ENCODE results near the gene DENND5A. TPM values are rescaled to one million over a fixed set of nuclear protein-coding genes. Genes with fewer than 3 reads are reported as not detected.

The DENND5A gene
- total and polyA plus RNA-seq, 2 donors (not counting 1 experiment from before 2014, with no cell fraction given), result 41.3 to 66.5 TPM

DNA sequence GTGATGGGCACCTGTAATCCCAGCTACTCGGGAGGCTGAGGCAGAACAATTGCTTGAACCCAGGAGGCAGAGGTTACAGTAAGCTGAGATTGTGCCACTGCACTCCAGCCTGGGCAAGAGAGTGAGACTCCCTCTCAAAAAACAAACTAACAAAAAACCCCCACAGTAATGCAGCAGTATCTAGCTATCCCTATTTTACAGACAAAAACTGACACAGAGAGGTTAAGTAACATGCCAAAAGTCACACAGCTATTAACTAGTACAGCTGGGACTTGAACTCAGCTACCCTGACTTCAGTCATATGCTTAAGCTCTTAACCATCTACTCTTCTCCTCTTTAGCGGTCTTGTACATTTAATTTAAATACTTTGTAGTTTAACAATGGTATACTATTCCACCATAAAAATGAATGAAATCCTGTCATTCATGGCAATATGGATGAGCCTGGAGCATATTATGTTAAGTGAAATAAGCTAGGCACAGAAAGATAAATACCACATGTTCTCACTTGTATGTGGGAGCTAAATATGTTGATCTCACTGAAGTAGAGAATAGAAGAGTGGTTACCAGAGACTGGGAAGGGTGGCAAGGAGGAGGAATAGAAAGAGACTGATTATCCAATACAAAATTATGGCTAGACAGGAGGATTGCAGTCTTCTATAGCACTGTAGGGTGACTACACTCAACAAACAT lies 82.8 kb downstream of the DENND5A start:
- Histone ChIP-seq H3K9ac (ENCODE audit: low read length) (no peak overlapping the region), H3K27ac (ENCODE audit: low read length in 2 of 2) (no peak overlapping the region), H3K36me3 (replicated peaks in 1 of 2; ENCODE audit: control extremely low read depth in 1 of 2, control insufficient read depth in 1 of 2, extremely low read depth in 1 of 2, insufficient read depth in 2 of 2, low read length in 1 of 2) (peaks cover 11 to 13% of the 10 kb centered on the region in 2 experiments), H3K4me1 (ENCODE audit: control insufficient read depth in 2 of 2, insufficient read depth in 2 of 2, low read length in 2 of 2) (no peaks in the 10 kb centered on the region), H4K20me1 (ENCODE audit: control insufficient read depth, insufficient read depth, low read length, poor library complexity, severe bottlenecking) (no peaks in the 10 kb centered on the region), H3K27me3 (replicated peaks in 1 of 4; ENCODE audit: control extremely low read depth in 1 of 4, control insufficient read depth in 3 of 4, insufficient read depth in 4 of 4, low read length in 3 of 4) (no peaks in the 10 kb centered on the region), H3K79me2 (ENCODE audit: control insufficient read depth, insufficient read depth, low read length) (no peaks in the 10 kb centered on the region), H3K4me2 (replicated peaks; ENCODE audit: low read depth, low read length, poor library complexity, severe bottlenecking) (no peak overlapping the region), H2AFZ (ENCODE audit: insufficient read depth, low read depth, low read length, poor library complexity, severe bottlenecking) (no peak overlapping the region), H3K4me3 (ENCODE audit: control extremely low read depth in 1 of 5, extremely low read depth in 1 of 5, insufficient read depth in 1 of 5, low read depth in 2 of 5, low read length in 4 of 5) (no peak overlapping the region), H3K9me3 (ENCODE audit: control extremely low read depth in 1 of 3, control insufficient read depth in 2 of 3, insufficient read depth in 1 of 3, low read length in 2 of 3) (no peaks in the 10 kb centered on the region)
- 100% methylated on average over 1 of the region's 2 CpGs for WGBS (ENCODE audit: insufficient coverage)
- POLR2A ChIA-PET, result no interaction called here
- DNase-seq (no peak), ATAC-seq (ENCODE audit: low read depth) (no peak)
- intact Hi-C loops (cut with micrococcal nuclease), result no loop called here
- TF ChIP-seq EZH2 (IDR thresholded peaks at IDR 0.05; ENCODE audit: borderline replicate concordance, insufficient read depth, low read depth, low read length, poor library complexity, severe bottlenecking), result no peak
- TF ChIP-seq, protein P1, sequence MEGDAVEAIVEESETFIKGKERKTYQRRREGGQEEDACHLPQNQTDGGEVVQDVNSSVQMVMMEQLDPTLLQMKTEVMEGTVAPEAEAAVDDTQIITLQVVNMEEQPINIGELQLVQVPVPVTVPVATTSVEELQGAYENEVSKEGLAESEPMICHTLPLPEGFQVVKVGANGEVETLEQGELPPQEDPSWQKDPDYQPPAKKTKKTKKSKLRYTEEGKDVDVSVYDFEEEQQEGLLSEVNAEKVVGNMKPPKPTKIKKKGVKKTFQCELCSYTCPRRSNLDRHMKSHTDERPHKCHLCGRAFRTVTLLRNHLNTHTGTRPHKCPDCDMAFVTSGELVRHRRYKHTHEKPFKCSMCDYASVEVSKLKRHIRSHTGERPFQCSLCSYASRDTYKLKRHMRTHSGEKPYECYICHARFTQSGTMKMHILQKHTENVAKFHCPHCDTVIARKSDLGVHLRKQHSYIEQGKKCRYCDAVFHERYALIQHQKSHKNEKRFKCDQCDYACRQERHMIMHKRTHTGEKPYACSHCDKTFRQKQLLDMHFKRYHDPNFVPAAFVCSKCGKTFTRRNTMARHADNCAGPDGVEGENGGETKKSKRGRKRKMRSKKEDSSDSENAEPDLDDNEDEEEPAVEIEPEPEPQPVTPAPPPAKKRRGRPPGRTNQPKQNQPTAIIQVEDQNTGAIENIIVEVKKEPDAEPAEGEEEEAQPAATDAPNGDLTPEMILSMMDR (IDR thresholded peaks at IDR 0.05), result no peak
- CTCF ChIA-PET, result interaction anchor here (1.0 kb wide), 1 partner anchor 45 kb away, joined by 3 read pairs; no protein-coding TSS in a partner anchor
- Mint-ChIP-seq H3K9me3 (ENCODE audit: insufficient read depth) (no peaks in the 10 kb centered on the region), H3K27ac (no peak overlapping the region), H3K4me3 (no peak overlapping the region), H3K4me1 (no peaks in the 10 kb centered on the region), H3K27me3 (no peaks in the 10 kb centered on the region)

DNA sequence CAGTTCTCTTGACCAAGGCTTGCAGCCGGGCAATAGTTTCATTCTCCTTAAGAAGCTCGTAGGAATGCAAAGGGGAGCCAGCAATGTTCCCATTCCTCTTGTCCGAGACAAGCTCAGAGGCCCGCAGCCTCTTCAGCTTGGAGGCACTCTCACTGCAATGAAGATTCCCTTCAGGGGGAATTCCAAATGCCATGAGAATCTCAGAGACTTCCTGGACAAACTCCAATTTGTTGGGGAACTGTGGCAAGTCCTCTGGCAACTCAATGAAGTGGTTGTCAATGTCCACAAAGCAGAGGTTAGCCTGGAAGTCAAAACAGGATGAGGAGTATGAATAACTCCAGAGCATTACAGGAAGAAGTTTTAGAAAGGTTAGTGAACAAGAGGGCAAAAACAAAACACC lies 84.4 kb downstream of the DENND5A start:
- peaks cover 9 to 24% of the 10 kb centered on the region in 2 experiments for H3K36me3 ChIP-seq (replicated peaks in 1 of 2; ENCODE audit: control extremely low read depth in 1 of 2, control insufficient read depth in 1 of 2, extremely low read depth in 1 of 2, insufficient read depth in 2 of 2, low read length in 1 of 2)
- no peak overlapping the region for H3K27ac ChIP-seq (ENCODE audit: low read length in 2 of 2)
- no peaks in the 10 kb centered on the region for H4K20me1 ChIP-seq (ENCODE audit: control insufficient read depth, insufficient read depth, low read length, poor library complexity, severe bottlenecking)
- ATAC-seq (ENCODE audit: low read depth), result no peak
- H3K79me2 ChIP-seq (ENCODE audit: control insufficient read depth, insufficient read depth, low read length), result no peaks in the 10 kb centered on the region
- Mint-ChIP-seq H3K4me3 (no peak overlapping the region), H3K27ac (no peak overlapping the region), H3K9me3 (ENCODE audit: insufficient read depth) (no peaks in the 10 kb centered on the region), H3K27me3 (no peaks in the 10 kb centered on the region), H3K4me1 (no peaks in the 10 kb centered on the region)
- TF ChIP-seq, protein P1 (IDR thresholded peaks at IDR 0.05), result no peak
- TF ChIP-seq EZH2 (IDR thresholded peaks at IDR 0.05; ENCODE audit: borderline replicate concordance, insufficient read depth, low read depth, low read length, poor library complexity, severe bottlenecking), result no peak
- H3K9ac ChIP-seq (ENCODE audit: low read length), result no peak overlapping the region
- no peaks in the 10 kb centered on the region for H3K27me3 ChIP-seq (replicated peaks in 1 of 4; ENCODE audit: control extremely low read depth in 1 of 4, control insufficient read depth in 3 of 4, insufficient read depth in 4 of 4, low read length in 3 of 4)
- intact Hi-C loops (cut with micrococcal nuclease), result no loop called here
- no peaks in the 10 kb centered on the region for H3K4me1 ChIP-seq (ENCODE audit: control insufficient read depth in 2 of 2, insufficient read depth in 2 of 2, low read length in 2 of 2)
- no peak overlapping the region for H3K4me3 ChIP-seq (ENCODE audit: control extremely low read depth in 1 of 5, extremely low read depth in 1 of 5, insufficient read depth in 1 of 5, low read depth in 2 of 5, low read length in 4 of 5)
- no peak for DNase-seq
- ChIA-PET CTCF (no interaction called here), POLR2A (no interaction called here)
- no peak overlapping the region for H3K4me2 ChIP-seq (replicated peaks; ENCODE audit: low read depth, low read length, poor library complexity, severe bottlenecking)
- H3K9me3 ChIP-seq (ENCODE audit: control extremely low read depth in 1 of 3, control insufficient read depth in 2 of 3, insufficient read depth in 1 of 3, low read length in 2 of 3), result no peaks in the 10 kb centered on the region
- 96% methylated on average over 4 of the region's 4 CpGs for WGBS (ENCODE audit: insufficient coverage)
- H2AFZ ChIP-seq (ENCODE audit: insufficient read depth, low read depth, low read length, poor library complexity, severe bottlenecking), result no peak overlapping the region
